WTC11 (cell line): Measurements from ENCODE around the gene ARHGAP4. TPM values are rescaled to one million over a fixed set of nuclear protein-coding genes. Genes with fewer than 3 reads are reported as not detected.

ENCODE experiments used
- ATAC-seq: fragments of 200-7000 bp; cut with Tn5 transposase; 2 replicates; pipeline ENCODE4 v1.10.0; 2021; ENCODE audit warnings: mild to moderate bottlenecking, moderate library complexity
- CTCF ChIA-PET: fragments of 300-600 bp; sonication (Branson Sonifier 250); formaldehyde crosslinking; loops from one replicate; lab custom pipeline; 2021; ENCODE audit warnings: antibody characterized with exemption; lab: Charles Lee
- POLR2A ChIA-PET: fragments of 350-600 bp; sonication (Branson Sonifier 250); formaldehyde crosslinking; loops from one replicate; lab custom pipeline; 2021; ENCODE audit warnings: antibody characterized with exemption; lab: Charles Lee
- DNase-seq: peaks from one replicate; pipeline ENCODE4 v3.0.0; 2021; ENCODE audit warnings: low spot score
- H3K27ac Mint-ChIP-seq: 2 replicates; pipeline ENCODE4 v1.8.0; 2021; ENCODE audit warnings: mixed read lengths
- H3K27me3 Mint-ChIP-seq: 2 replicates; pipeline ENCODE4 v1.8.0; 2021; ENCODE audit warnings: low read depth, mild to moderate bottlenecking, moderate library complexity, mixed read lengths
- H3K36me3 Mint-ChIP-seq: 2 replicates; pipeline ENCODE4 v1.8.0; 2021; ENCODE audit warnings: mixed read lengths
- H3K4me1 Mint-ChIP-seq: 2 replicates; pipeline ENCODE4 v1.8.0; 2022; ENCODE audit warnings: mixed read lengths
- H3K4me3 Mint-ChIP-seq: 2 replicates; pipeline ENCODE4 v1.8.0; 2021; ENCODE audit warnings: mild to moderate bottlenecking, moderate library complexity, mixed read lengths
- H3K9me3 Mint-ChIP-seq: 2 replicates; pipeline ENCODE4 v1.8.0; 2021; ENCODE audit warnings: mixed read lengths
- AFF4 ChIP-seq: sonication (generic); formaldehyde crosslinking; IDR thresholded peaks from 2 replicates; pipeline ENCODE4 v1.8.1; 2023; ENCODE audit warnings: mild to moderate bottlenecking, missing genetic modification reagents, borderline replicate concordance
- CBFB ChIP-seq: sonication (generic); formaldehyde crosslinking; IDR thresholded peaks from 2 replicates; pipeline ENCODE4 v1.8.1; 2022; ENCODE audit warnings: mild to moderate bottlenecking, low read depth, missing genetic modification reagents
- ELF4 ChIP-seq: sonication (generic); formaldehyde crosslinking; IDR thresholded peaks from 2 replicates; pipeline ENCODE4 v1.8.1; 2022; ENCODE audit warnings: low read depth, mild to moderate bottlenecking, moderate library complexity, missing genetic modification reagents
- ESRRA ChIP-seq: sonication (generic); formaldehyde crosslinking; IDR thresholded peaks from 2 replicates; pipeline ENCODE4 v1.8.1; 2022; ENCODE audit warnings: mild to moderate bottlenecking, missing genetic modification reagents, borderline replicate concordance
- ETV6 ChIP-seq: sonication (generic); formaldehyde crosslinking; IDR thresholded peaks from 2 replicates; pipeline ENCODE4 v1.8.1; 2022; ENCODE audit warnings: mild to moderate bottlenecking, missing genetic modification reagents
- MLX ChIP-seq: sonication (generic); formaldehyde crosslinking; IDR thresholded peaks from 2 replicates; pipeline ENCODE4 v1.8.1; 2023; ENCODE audit warnings: mild to moderate bottlenecking, missing genetic modification reagents, moderate library complexity
- NR3C1 ChIP-seq: sonication (generic); formaldehyde crosslinking; conservative IDR thresholded peaks from 2 replicates; pipeline ENCODE4 v1.8.1; 2023; ENCODE audit warnings: low read depth, mild to moderate bottlenecking, missing genetic modification reagents
- OVOL2 ChIP-seq: fragments of 250-450 bp; sonication (Bioruptor Pico); IDR thresholded peaks from 2 replicates; pipeline ENCODE4 v1.9.0; 2021; ENCODE audit warnings: mild to moderate bottlenecking, borderline replicate concordance
- PRRX2 ChIP-seq: fragments of 250-450 bp; sonication (Bioruptor Pico); IDR thresholded peaks from 2 replicates; pipeline ENCODE4 v1.8.0; 2021; ENCODE audit warnings: mild to moderate bottlenecking
- TEAD4 ChIP-seq: sonication (generic); formaldehyde crosslinking; IDR thresholded peaks from 2 replicates; pipeline ENCODE4 v1.8.0; 2022; ENCODE audit warnings: mild to moderate bottlenecking, missing genetic modification reagents
- ZBTB21 ChIP-seq: sonication (generic); formaldehyde crosslinking; IDR thresholded peaks from 2 replicates; pipeline ENCODE4 v1.8.1; 2023; ENCODE audit warnings: mild to moderate bottlenecking, missing genetic modification reagents, borderline replicate concordance
- ZNF263 ChIP-seq: sonication (generic); formaldehyde crosslinking; IDR thresholded peaks from 2 replicates; pipeline ENCODE4 v1.8.1; 2022; ENCODE audit warnings: low read depth, mild to moderate bottlenecking, moderate library complexity, missing genetic modification reagents
- ZNF423 ChIP-seq: fragments of 250-450 bp; sonication (Bioruptor Pico); IDR thresholded peaks from 2 replicates; pipeline ENCODE4 v2.1.2; 2022; ENCODE audit warnings: mild to moderate bottlenecking, moderate library complexity
- total RNA-seq: library from RNA; stranded (reverse); gene quantifications from 3 replicates; pipeline ENCODE4 v1.2.3, GENCODE V29; 2021
- TF ChIP-seq, protein P1 (sequence below): sonication (generic); formaldehyde crosslinking; IDR thresholded peaks from 2 replicates; pipeline ENCODE4 v1.8.1; 2022; ENCODE audit warnings: low read depth, mild to moderate bottlenecking, moderate library complexity, missing genetic modification reagents, borderline replicate concordance
- TF ChIP-seq, protein P2 (sequence below): sonication (generic); formaldehyde crosslinking; IDR thresholded peaks from 2 replicates; pipeline ENCODE4 v1.8.1; 2023; ENCODE audit warnings: mild to moderate bottlenecking, missing genetic modification reagents, moderate library complexity

ARHGAP4 gene
- total RNA-seq, 1 experiment from 2014 or later = 52.1 TPM

DNA sequence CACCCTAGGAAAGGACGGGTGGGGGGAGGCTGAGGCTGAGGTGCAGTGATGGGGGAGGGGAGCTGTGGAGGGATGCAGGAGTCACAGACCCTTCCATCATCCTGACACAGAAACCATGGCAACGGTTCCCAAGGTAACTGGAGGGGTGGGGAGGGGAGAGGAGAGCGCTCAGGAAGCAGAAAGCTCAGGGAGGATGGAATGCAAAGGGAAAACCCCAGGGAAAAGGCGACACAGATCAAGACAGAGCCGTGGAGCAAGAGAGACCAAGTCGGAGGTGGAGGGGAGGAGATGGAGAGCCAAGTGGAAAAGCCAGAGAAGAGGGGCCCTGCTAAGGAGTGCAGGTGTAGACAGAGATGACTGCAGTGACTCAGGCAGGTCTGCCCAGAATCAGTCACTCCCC, 54.6 kb downstream of the ARHGAP4 start:
- peaks cover 11% of the 10 kb centered on the region for H3K4me1 Mint-ChIP-seq
- H3K27ac Mint-ChIP-seq = no peak overlapping the region
- ATAC-seq (no peak), DNase-seq (no peak)
- H3K4me3 Mint-ChIP-seq = no peak overlapping the region
- no peaks in the 10 kb centered on the region; the same call in 1 of the 2 replicates for H3K36me3 Mint-ChIP-seq
- TF ChIP-seq ELF4 (CRISPR knock-in tag) (no peak), ESRRA (no peak), NR3C1 (CRISPR knock-in tag) (no peak), ZBTB21 (CRISPR knock-in tag) (no peak), AFF4 (CRISPR knock-in tag) (no peak), ETV6 (no peak)
- TF ChIP-seq, protein P1, sequence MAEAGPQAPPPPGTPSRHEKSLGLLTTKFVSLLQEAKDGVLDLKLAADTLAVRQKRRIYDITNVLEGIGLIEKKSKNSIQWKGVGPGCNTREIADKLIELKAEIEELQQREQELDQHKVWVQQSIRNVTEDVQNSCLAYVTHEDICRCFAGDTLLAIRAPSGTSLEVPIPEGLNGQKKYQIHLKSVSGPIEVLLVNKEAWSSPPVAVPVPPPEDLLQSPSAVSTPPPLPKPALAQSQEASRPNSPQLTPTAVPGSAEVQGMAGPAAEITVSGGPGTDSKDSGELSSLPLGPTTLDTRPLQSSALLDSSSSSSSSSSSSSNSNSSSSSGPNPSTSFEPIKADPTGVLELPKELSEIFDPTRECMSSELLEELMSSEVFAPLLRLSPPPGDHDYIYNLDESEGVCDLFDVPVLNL (CRISPR knock-in tag) = no peak
- TF ChIP-seq, all 79 proteins: peak for 0
- Mint-ChIP-seq H3K27me3 (no peaks in the 10 kb centered on the region; the same call in 1 of the 2 replicates), H3K9me3 (no peaks in the 10 kb centered on the region)
- ChIA-PET POLR2A (no interaction called here), CTCF (interaction anchor here (1.1 to 1.2 kb wide), 2 partner anchors 15 to 63 kb away, joined by 3 read pairs; partner anchors contain the start of gene NAA10)

DNA sequence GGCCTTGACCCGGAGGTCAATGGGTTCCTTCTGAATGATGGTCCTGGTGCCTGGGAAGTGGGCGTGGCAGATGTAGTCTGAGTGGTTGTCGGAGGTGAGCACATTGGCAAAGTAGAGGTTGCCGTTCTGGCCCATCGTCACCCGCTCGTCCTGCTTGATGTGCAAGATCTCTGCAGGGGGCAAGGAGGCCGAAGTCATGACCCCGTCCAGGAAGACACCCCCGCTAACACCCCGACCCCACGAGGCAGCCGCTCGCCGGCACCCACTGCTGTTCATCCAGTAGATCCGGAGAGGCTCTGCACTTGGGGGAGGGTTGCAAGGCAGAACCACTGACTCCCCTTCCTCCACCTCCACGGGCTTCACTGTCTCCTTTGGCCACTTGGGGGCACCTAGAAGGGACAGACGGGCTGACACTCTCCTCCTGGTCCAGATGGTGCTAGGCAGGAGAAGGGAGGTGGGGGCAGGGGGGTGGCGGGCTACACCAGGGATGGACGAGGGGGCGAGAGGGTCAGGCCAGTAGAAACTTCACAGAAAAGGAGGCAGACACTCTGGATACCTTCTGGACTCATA, 55.2 kb downstream of the ARHGAP4 start:
- H3K27ac Mint-ChIP-seq = no peak overlapping the region
- ChIA-PET CTCF (interaction anchor here (1.2 kb wide), 1 partner anchor 64 kb away, joined by 3 read pairs; the partner anchor contains the start of gene NAA10), POLR2A (no interaction called here)
- no peaks in the 10 kb centered on the region; the same call in 1 of the 2 replicates for H3K27me3 Mint-ChIP-seq
- no peaks in the 10 kb centered on the region for H3K9me3 Mint-ChIP-seq
- H3K36me3 Mint-ChIP-seq = peaks cover 2% of the 10 kb centered on the region
- TF ChIP-seq AFF4 (CRISPR knock-in tag) (no peak), ZNF263 (CRISPR knock-in tag) (no peak), OVOL2 (CRISPR knock-in tag) (no peak), MLX (no peak), TEAD4 (CRISPR knock-in tag) (no peak), CBFB (CRISPR knock-in tag) (no peak), PRRX2 (no peak), ZNF423 (CRISPR knock-in tag) (no peak)
- TF ChIP-seq, protein P2, sequence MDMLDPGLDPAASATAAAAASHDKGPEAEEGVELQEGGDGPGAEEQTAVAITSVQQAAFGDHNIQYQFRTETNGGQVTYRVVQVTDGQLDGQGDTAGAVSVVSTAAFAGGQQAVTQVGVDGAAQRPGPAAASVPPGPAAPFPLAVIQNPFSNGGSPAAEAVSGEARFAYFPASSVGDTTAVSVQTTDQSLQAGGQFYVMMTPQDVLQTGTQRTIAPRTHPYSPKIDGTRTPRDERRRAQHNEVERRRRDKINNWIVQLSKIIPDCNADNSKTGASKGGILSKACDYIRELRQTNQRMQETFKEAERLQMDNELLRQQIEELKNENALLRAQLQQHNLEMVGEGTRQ = no peak
- TF ChIP-seq, all 79 proteins: peak for 0
- Mint-ChIP-seq H3K4me1 (peaks cover 6% of the 10 kb centered on the region), H3K4me3 (no peak overlapping the region)
- DNase-seq (no peak), ATAC-seq (no peak)
